NCI-H2081 treated with DMSO at 0.1 percent for 48 hours (cell line): ENCODE data around the gene GNAL.

Experiments used
- DNase-seq: peaks from one replicate; lab custom pipeline; 2025; lab: John Stamatoyannopoulos, UW

The GNAL gene

DNA sequence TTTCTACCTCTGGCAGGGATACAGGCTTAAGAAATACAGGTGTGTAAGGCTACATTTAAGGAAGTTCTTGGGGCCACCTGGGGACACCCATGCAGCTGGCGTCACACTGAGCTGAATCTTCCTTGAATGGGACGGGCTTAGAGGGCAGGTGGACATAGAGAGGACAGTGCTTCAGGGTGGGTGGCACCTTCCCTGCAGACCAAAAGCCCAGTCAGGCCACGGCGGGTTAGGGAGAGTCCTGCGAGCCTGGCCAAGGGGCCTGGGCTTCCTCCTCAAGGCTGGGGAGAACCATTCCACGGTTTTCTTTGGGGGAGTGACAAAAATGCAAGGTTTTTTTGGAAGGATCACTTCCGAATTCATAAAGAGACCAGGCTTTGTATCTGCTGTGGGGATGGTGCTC, 73.4 kb downstream of the GNAL start:
- no peak for DNase-seq

DNA sequence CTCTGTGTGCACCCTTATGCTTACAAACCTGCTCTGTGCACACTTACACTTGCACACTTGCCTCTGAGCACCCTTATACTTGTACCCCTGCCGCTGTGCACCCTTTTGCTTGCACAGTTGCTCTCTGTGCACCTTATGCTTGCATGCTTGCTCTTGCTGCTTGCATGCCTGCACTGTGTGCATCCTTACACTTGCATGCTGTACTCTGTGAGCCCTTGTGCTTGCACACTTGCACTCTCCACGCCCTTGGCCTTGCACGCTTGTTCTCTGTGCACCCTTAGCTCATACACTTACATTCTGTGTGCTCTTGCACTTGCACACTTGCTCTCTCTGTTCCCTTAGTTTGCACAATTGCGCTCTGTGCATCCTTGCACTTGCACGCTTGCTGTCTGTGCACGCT, 78.3 kb downstream of the GNAL start:
- DNase-seq, result no peak

DNA sequence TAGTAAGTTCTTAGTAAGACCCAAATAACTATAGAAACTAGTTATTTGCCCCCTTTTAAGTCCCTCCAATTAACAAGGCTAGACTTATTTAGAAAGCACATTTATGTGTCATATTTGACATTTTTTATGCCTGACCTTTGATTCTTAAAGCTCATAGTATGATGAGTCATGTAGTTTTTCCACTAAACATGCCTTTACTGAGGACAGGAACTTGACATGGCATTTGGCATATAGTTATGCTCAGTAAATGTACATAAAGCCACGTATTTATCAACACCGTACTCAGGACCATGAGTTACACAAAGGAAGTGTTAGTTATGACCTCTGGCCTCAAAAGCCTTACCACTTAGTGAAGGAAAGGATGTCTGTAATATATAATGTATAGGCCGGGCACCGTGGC, 78.9 kb downstream of the GNAL start:
- DNase-seq, result no peak

DNA sequence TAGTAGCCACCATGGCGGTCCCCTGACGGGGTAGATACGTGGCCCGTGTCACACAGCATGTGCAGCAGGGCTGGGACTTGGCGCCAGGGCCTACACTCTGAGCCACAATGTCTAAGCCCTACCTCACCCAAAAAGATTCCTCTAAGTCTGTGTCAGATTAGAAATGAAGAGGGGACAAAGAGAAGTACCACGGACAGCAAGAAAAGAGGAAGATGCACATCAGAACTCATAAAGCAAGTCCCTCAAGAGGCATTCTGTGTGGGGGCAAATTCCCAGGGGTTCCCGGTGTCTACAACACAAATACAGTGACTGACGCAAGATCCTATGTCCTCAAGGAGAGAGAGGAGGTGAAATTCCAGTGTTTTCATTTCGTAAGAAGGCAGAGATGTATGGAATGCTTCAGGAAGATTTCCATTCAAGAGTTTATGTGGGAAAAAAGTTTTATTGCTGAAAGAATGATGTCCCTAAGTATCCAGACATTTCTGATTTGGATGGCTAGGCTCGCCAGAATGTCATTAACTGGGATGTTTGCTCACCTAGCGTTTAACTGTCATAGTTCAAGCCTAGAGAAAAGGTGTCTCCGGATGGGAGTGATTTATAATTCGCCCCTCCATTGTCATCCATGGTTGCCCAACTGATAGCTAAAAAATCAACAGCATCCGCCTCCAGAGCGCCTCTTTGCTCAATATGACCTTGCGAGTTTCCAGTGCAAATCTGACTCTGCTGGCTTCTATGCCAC, 86.5 kb downstream of the GNAL start:
- no peak for DNase-seq

DNA sequence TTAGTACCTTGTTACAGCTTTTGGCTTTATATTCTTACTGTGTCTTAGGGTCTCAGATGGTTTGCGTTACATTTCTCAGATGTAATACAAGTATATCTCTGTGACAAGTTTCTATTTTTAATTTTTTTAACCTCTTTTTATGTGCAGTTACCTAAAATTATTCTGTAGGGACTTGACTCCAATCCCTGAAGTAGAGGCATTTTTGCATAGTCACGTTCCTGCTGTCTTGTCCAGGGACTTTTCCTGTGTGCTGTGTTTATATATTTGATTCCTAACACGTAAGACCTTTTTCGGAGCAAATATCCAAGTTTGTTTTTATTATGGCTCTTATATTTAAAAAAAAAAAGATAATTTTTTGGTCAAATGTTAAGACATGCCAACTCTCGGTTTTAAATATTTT, 91.0 kb downstream of the GNAL start:
- DNase-seq, result no peak

DNA sequence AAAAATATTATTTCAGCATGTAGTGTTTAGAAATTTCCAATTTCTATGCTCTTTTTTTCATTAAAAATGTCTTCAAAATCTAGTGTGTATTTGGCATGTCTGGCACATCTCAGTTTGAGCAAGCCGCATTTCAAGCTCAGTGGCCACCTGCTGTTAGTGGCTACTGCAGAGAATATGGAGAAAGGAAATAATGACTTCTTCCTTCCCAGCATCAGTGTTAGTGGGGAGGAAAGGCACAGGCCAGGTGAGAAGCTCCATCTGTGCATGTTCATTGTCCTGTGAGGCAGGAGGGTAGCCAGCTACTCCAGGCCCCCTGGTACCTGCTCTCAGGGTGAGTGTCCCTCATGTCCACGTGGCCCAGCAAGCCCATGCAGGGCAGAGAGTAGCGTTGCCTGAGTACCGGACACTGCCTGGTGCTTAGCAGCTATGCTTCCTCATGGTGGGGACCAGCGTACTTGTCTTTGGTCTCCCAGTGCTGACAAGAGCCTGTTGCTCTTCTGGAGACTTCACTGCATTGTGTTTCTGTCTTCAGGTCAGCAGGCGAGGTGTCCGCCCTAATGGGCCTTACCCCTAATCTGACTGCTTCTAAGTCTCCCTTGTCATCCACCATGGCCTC, 94.8 kb downstream of the GNAL start:
- DNase-seq, result no peak

DNA sequence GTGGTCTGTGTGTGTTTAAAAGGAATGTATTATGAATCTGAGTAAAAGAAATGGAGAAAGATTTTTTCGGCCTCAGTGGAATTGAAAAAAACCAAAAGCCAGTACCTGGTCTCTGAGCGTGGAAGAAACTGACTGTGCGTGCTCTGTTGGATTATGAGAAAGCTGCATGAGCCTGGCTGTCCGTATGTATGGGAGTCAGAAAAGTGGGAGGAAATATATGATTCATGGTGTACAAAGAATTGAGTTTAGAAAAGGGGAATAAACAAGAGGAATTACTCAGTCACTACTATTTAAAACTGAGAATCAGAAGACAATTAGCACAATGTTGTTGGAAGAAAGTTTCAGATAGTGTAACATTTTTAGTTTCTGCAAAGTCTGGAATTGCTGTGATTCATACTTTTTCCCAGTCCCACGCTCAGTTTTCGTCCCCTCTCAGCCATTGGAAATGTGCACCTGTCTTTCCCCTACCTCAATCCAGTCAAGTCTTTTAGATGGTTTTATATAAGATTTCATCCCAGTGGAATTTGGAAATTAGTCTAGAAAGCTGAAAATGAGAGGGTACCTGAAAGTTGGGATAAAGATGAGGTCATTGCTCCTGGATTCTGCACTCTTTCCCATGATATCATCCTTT, 95.7 kb downstream of the GNAL start:
- DNase-seq, result no peak

DNA sequence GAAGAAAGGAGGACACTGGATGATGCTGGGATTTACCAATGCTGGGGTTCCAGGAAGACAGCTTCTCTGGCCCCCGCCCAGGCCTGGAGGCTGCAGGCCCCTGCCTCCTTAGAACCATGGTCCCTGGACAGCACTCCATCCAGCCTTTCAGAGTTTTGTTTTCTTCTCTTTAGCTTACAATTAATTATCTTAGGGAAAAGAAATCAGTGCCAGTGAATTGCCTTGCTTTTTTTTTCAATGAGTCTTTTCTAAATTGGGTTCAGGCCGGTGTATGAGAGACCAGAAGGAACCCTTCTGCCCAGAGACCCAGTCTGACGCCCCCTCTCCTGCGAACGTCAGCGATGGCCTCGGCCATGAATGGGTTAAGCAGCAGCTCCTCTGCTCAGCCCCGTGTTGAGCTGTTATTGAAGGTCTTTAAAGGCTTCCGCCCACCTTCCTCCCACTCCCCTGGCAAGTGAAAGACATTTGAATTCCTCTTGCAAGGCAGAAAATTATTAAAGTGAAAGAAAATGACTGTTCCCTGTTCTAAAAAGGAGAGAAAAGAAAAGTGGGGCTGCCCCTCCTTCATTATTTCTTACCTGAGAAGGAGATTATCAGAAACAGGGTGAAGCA, 96.5 kb downstream of the GNAL start:
- no peak for DNase-seq

DNA sequence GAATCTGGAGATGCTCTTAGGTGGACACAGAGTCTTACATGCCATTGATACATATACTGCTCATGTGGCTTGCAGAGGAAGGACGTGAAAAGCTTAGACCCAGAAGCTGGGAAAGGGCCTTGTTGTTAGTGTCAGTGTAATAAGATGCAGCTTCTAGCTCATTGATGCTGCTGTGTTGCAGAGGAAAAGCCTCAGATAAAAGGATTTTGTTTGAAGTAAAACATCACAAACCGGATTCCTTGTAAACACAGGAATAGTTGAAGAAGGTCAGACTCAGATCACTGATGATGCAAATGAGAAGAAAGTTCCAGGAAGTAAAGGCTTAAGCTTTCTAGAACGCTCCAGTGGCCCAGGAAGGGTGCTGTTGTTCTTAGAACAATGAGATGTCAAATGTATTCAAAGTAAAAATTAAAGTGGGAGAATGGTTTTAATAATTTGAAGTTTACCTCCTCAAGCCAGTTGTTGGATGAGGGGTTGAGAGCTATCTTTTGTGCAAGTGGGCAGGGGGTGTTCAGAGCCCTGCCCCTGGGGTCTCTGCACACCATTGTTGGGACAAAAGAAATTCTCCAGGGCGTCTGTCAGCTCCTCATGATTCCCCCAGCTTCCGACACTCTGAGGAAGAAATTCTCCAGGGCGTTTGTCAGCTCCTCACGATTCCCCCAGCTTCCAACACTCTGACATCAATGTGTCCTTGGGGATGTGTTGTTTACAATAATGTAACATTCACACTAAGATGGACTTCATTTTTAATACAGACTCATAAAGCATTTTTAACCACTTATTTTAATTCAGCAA, 100.8 kb downstream of the GNAL start:
- no peak for DNase-seq

DNA sequence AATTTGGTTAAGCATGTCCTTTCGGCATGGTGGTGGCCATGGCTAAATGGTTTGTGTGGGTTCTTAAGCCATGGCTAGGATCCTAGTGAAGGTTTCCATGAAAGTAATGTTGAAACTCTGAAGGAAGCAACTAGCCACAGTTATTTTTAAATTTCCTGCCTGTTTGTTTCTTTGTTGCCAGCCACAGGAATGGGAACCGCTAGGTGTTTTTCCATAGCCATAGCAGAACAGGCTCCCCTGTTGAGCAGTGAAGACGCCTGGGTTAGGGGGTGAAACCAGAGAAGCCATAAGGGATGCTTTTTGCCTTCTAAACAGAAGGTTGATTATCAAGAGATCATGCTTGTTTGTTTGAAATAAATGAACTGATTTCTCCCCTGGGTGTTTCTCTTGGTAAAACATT, 102.1 kb downstream of the GNAL start:
- DNase-seq, result no peak

DNA sequence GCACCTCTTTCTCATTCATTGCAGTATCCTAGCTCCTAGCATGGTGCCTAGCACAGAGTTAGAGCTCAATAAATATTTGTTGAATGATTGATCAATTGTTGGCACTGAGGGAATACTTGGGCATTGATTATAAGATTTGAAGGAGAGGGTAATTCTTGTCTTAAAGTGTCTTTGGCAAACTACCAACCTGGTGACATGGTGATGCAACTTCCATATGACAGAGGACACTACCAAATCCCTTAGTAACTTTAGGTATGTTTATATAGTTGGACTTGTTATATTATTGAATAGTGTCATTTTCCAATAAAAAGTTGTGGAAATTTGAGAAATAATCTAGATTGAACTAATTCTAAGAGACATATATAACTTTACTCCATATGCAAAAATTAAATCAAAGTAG, 103.6 kb downstream of the GNAL start:
- no peak for DNase-seq

DNA sequence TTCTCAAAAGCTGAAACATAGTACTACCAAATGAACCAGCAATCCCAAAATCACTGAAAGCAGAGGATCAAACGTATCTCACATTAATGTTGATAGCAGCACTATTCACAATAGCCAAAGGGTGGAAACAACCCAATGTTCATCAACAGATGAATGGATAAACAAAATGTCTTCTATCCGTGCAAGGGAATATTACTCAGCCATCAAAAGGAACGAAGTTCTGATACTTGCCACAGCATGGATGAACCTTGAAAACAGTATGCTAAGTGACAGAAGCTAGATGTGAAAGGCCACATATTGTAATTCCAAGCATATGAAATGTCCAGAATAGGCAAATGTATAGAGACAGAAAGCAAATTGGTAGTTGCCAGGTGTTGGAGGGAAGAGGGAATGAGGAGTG, 105.1 kb downstream of the GNAL start:
- no peak for DNase-seq

DNA sequence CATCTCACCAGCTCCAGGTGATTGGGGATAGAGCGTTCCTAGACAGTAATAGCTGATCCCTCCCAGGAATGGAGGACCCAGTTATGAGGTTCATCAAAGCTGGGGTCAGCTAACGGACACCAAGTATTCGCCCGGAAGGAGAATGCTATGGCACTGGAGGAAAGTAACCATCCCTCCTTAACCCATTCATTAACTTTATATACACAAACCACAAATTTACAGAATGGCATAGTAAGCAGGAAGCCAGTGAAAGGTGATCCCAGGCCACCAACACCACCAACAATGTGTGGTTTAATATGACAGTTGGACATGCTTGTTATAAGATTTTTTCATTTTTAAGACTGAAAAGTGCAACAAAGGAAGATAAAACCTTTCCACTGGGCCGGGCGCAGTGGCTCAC, 106.9 kb downstream of the GNAL start:
- no peak for DNase-seq

DNA sequence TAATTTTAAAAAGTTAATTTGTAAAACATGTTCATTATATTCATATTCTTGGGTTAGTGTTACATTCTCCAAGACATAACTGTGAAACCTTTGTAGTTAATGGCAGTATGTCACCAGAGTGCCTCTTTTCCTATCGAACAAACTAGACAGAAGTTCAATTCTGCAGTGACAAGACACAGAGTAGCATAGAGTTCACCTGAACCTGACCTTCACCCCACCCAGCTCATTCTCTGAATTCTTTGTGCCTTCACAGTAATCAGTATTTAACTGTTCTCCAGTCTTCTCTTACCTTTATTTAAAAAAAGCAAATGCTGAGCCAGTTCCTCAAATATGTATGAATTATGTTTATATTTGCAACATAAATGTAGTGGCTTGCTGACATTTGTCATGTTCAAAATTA, 109.2 kb downstream of the GNAL start:
- no peak for DNase-seq

DNA sequence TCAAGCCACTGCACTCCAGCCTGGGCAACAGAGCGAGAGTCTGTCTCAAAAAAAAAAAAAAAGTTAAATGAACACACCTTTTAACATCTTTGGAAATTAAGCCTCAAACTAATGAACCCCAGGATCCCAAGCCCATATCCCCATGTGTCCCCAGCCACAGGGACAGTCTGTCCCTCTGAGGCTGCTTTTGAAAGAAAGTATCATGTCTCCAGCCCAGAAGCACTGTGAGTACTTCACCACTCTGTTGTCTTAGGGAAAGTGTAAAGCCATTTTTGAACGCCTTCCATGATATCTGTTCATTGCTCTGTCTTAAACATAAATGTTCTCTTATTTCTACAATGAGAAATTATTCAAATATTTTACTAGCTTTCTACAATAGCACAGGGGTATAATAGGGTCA, 110.0 kb downstream of the GNAL start:
- no peak for DNase-seq

DNA sequence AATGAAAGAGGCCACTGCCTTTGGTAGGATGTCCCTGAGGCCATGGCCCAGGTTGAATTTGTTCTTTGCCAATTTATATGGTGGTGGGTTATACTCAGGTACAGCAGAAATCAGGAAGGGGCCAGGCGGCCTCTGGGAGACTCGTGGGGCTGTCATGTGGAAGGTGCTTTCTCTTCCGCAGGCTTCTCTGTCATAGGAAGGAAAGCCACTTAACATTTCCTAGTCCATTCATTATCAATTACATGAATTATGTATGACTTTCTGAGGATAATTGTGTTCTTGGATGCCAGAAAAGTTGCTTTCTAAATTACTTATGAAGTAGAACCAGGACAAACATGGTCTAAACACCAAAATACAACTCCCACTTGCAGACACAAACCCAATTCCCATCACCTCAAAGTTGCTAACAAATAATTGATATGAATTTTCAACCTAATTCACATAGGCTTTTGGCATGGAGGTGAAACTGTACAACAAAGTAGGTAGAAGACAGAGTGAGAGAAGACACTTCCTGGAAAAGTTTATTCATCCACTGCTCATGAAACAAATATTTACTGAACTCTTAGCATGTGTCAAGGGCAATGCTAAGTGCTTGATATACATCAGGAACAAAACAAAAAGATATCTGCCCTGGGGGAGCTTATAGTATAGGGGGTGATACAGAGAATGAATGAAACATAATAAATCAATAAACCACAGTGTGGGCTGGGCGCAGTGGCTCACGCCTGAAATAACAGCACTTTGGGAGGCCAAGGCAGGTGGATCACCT, 111.7 kb downstream of the GNAL start:
- DNase-seq, result no peak

DNA sequence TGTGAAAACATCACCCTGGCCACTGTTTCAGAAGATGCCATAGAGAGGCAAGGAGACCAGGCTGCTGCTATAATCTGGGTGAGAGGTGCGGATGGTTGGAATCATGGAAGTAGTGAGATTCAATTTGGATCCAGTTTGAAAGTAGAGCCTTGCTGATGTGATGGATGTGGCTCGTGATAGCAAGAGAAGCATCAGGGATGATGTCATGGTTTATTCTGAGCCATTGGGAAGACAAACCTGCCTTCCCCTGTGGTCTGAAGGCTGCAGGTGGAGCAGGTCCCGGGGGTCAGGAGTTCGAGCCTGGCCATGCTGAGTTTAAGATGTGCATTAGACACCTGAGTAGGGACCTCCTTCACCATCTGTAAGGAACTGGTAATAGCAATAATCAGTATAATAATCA, 112.5 kb downstream of the GNAL start:
- DNase-seq, result no peak

DNA sequence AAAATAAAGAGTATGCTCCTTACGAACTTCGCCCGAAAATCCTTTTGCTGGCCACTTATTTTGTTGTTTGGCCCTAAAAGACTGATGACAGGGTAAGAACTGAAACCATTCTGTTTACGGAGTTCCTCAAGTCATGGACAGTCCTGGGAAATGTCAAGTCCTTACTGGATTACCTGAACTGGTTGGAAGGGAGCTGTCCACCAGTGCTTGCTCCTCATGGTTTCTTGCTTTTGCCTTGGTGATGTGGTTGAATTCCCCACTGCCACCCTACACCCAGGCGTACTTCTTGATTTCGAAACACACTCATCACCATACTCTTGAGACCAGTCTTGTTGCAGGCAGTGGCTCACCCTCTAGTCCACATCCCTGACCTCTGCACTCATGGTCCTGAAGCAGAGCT, 113.1 kb downstream of the GNAL start:
- no peak for DNase-seq

DNA sequence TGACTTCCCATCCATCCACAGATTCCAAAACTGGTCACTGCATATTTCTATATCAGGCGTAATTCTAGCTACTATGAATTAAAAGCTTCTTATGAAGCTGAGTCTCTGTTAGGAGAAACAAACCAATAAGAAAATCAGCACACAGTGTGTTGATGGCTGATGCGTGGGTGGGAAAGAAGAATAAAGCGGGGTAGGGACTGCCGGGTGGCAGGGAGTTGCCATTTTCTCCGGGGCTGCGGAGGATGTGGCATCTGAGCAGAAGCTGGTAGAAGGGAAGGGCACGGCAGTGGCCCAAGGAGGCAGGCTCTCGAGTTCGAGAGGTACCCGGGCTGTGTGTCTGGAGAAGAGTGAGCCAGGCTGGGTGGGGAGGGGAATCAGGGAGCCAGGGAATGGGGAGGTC, 113.5 kb downstream of the GNAL start:
- no peak for DNase-seq

DNA sequence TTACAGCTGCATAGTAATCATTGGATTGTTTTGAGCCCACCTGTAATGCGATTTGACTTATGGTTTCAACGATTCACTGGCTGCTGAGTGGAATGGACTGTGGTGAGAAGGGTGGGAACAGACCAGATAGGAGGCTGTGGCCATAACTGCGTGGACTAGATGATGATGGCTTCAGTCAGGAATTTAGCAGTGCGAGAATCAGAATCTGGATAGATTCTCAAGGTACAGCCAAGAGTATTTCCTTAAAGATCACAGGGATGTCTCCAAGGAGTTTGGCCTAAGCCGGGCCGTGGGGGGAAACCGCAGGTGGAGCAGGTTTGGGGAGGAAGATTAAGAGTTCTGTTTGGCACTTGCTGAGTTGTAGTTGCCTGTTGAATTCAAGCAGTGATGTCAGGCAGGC, 118.2 kb downstream of the GNAL start:
- DNase-seq, result no peak

DNA sequence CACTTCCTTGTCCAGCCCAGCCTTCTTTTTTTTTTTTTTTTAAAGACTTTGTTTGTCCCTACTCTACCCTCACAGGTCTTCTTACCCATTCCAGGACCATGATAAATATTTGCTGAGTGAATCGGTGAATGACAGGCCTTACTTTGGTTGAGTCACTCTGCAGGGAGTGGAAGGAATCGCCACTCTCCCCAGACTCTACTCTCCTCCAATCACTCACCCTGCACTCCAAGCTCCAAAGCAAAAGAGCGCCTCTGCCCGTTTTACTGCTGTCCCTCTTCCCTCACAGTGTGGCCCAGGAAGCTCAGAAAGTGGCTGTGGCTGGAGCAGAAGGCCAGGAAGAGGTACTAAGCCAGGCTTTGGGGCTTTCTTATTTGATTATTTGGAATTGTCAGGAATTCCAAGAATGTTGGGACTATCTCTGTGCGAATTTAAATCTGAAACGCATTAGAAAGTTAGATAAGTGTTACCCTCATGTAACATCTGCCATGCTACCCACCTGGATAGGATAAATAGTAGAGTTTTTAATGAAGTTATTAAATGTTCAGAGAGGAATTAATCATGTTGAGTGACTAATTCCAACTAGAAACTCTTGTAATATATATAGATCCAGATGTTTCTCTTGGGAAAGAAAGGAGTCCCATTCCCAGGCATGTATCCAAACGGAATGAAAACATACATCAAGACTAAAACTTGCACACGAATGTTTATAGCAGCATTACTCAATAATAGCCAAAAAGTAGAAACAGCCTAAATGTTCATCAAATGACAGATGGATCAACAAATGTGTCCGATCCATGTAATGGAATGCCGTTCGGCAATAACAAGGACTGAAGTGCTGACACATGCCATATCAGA, 119.2 kb downstream of the GNAL start:
- DNase-seq, result no peak
